CD4-positive, alpha-beta T cell treated with Interleukin-2 at 100 ng/mL for 4 hours (primary cell): ENCODE data around the gene C1QL3.

Source experiments
- DNase-seq: peaks from one replicate; pipeline ENCODE4 v3.0.0-alpha.2; 2020; ENCODE audit warnings: low spot score

Gene C1QL3

GRCh38 chr10:16493884-16494536 lies 27.7 kb downstream of the C1QL3 start:
- DNase-seq, result no peak

- no peak for DNase-seq
Observed at GRCh38 chr10:16491933-16492332, 29.7 kb downstream of the C1QL3 start.

- DNase-seq, result no peak
Observed at GRCh38 chr10:16490511-16490910, 31.2 kb downstream of the C1QL3 start.

GRCh38 chr10:16483241-16483917 lies 38.3 kb downstream of the C1QL3 start:
- DNase-seq, result no peak

- no peak for DNase-seq
Observed at GRCh38 chr10:16481052-16481728, 40.5 kb downstream of the C1QL3 start.

GRCh38 chr10:16478801-16479200 lies 42.9 kb downstream of the C1QL3 start:
- no peak for DNase-seq

GRCh38 chr10:16477757-16478156 lies 43.9 kb downstream of the C1QL3 start:
- no peak for DNase-seq

- no peak for DNase-seq
Observed at GRCh38 chr10:16472828-16473227, 48.9 kb downstream of the C1QL3 start.

- peak; percentile 16 for DNase-seq
Observed at GRCh38 chr10:16470747-16471146, 50.9 kb downstream of the C1QL3 start.

GRCh38 chr10:16466001-16466400 lies 55.7 kb downstream of the C1QL3 start:
- DNase-seq, result no peak
